HepG2 (cell line): ENCODE data around the gene L3MBTL4. TPM values are rescaled to one million over a fixed set of nuclear protein-coding genes. Genes with fewer than 3 reads are reported as not detected.
A peak's percentile ranks its signal among the peaks of the same experiment; 100 is the strongest.

Source experiments
- ATAC-seq: fragments of 200-7000 bp; cut with Tn5 transposase; 3 replicates; pipeline ENCODE4 v1.9.1; 2020; ENCODE audit warnings: mild to moderate bottlenecking, moderate library complexity
- BruUV-seq: library from RNA; stranded (reverse); fragments of 400-500 nt; replicated peaks from 2 replicates; lab custom pipeline; 2021; lab: Mats Ljungman, UMichigan
- CTCF ChIA-PET: fragments of 300-600 bp; formaldehyde crosslinking; extraction: SDS; loops from one replicate; lab custom pipeline; 2021; ENCODE audit warnings: low total read pairs, inconsistent platforms, low intra/inter-chr PET ratio; lab: Yijun Ruan, JAX
- POLR2A ChIA-PET: fragments of 350-600 bp; sonication (Branson Sonifier 250); formaldehyde crosslinking; loops from one replicate; lab custom pipeline; 2020; ENCODE audit warnings: antibody characterized with exemption, inconsistent platforms; lab: Yijun Ruan, JAX
- DNase-seq: peaks from one replicate; pipeline ENCODE4 v3.0.0-alpha.2; 2015; ENCODE audit warnings: low spot score
- FAIRE-seq: peaks from 3 replicates; lab custom pipeline; 2011; peaks lifted over from hg19 to GRCh38; lab: Jason Lieb, UNC
- H2AFZ ChIP-seq: one replicate; pipeline ENCODE4 v1.6.1; 2011; ENCODE audit warnings: low read length, inconsistent platforms
- H3K27ac ChIP-seq: fragments of 300-600 bp; 3 replicates; pipeline ENCODE4 v1.8.0; 2011; ENCODE audit warnings: mixed run types, mild to moderate bottlenecking, mixed read lengths, low read length, inconsistent platforms; ENCODE audit not compliant: insufficient read depth; ENCODE audit errors: extremely low read length
- H3K27me3 ChIP-seq, 2 experiments: fragments of 200-600 bp in 1 of 2; 2 replicates in 1 of 2; 3 replicates in 1 of 2; pipeline versions ENCODE4 v1.6.0 to v1.8.0; 2011; ENCODE audit warnings: low read length in 2 of 2, mild to moderate bottlenecking in 2 of 2, moderate library complexity in 2 of 2, inconsistent platforms in 1 of 2; ENCODE audit not compliant: insufficient read depth in 2 of 2, control insufficient read depth in 1 of 2
- H3K36me3 ChIP-seq, 2 experiments: fragments of 200-600 bp in 1 of 2; replicated peaks in 1 of 2; 2 replicates in 1 of 2; 3 replicates in 1 of 2; pipeline versions ENCODE4 v1.5.1 to v1.8.0; 2011; ENCODE audit warnings: low read length in 2 of 2, inconsistent platforms in 1 of 2; ENCODE audit not compliant: insufficient read depth in 2 of 2, control insufficient read depth in 1 of 2
- H3K4me1 ChIP-seq: 2 replicates; pipeline ENCODE4 v1.5.1; 2012; ENCODE audit warnings: low read length, inconsistent platforms; ENCODE audit not compliant: insufficient read depth
- H3K4me2 ChIP-seq: 2 replicates; pipeline ENCODE4 v1.6.0; 2011; ENCODE audit warnings: low read depth, low read length, inconsistent platforms
- H3K4me3 ChIP-seq, 3 experiments: fragments of 200-600 bp in 1 of 3; sonication (generic), shearing (Covaris generic) in 1 of 3; replicated peaks in 1 of 3; 2 replicates each; pipeline ENCODE4 v1.5.1; 2011 to 2016; ENCODE audit warnings: low read length in 3 of 3, inconsistent platforms in 2 of 3, low read depth in 2 of 3, mild to moderate bottlenecking in 2 of 3, control low read depth in 1 of 3, mixed read lengths in 1 of 3; ENCODE audit not compliant: insufficient read depth in 1 of 3
- H3K79me2 ChIP-seq: one replicate; pipeline ENCODE4 v1.6.1; 2011; ENCODE audit warnings: low read length, inconsistent platforms; ENCODE audit not compliant: insufficient read depth
- H3K9ac ChIP-seq: 2 replicates; pipeline ENCODE4 v1.6.0; 2011; ENCODE audit warnings: mild to moderate bottlenecking, low read depth, low read length, inconsistent platforms; ENCODE audit not compliant: insufficient read depth
- H3K9me3 ChIP-seq: 2 replicates; pipeline ENCODE4 v1.5.1; 2012; ENCODE audit warnings: mild to moderate bottlenecking, low read length
- H4K20me1 ChIP-seq: 2 replicates; pipeline ENCODE4 v1.6.0; 2011; ENCODE audit warnings: inconsistent platforms, mild to moderate bottlenecking, low read length, moderate library complexity; ENCODE audit not compliant: insufficient read depth
- GMEB2 ChIP-seq: IDR thresholded peaks from 2 replicates; pipeline ENCODE4 v1.6.1; 2016; ENCODE audit warnings: missing biosample characterization, missing genetic modification reagents, low read depth
- GZF1 ChIP-seq: sonication (generic); formaldehyde crosslinking; IDR thresholded peaks from 2 replicates; pipeline ENCODE4 v1.5.1; 2020; ENCODE audit warnings: mild to moderate bottlenecking, missing genetic modification reagents
- HNRNPK ChIP-seq: fragments of 200-400 bp; formaldehyde crosslinking; IDR thresholded peaks from 2 replicates; pipeline ENCODE4 v1.6.1; 2018; ENCODE audit warnings: low read length, low read depth, moderate library complexity, mild to moderate bottlenecking; ENCODE audit not compliant: poor library complexity, severe bottlenecking
- MAFF ChIP-seq: IDR thresholded peaks from 2 replicates; pipeline ENCODE4 v1.6.1; 2011; ENCODE audit warnings: low read depth, low read length, improper control_type of control experiment
- MAFG ChIP-seq: sonication (generic); formaldehyde crosslinking; IDR thresholded peaks from 2 replicates; pipeline ENCODE4 v1.5.1; 2020; ENCODE audit warnings: mild to moderate bottlenecking, missing genetic modification reagents
- MAFK ChIP-seq, 2 experiments: IDR thresholded peaks in 1 of 2; conservative IDR thresholded peaks in 1 of 2; 2 replicates each; pipeline ENCODE4 v1.6.1; 2011; ENCODE audit warnings: improper control_type of control experiment in 2 of 2, low read length in 2 of 2
- NR2F2 ChIP-seq: IDR thresholded peaks from 2 replicates; pipeline ENCODE4 v1.6.1; 2012; ENCODE audit warnings: low read depth, inconsistent platforms, borderline replicate concordance
- ZNF263 ChIP-seq: sonication (generic); formaldehyde crosslinking; IDR thresholded peaks from 2 replicates; pipeline ENCODE4 v1.4.0; 2020; ENCODE audit warnings: missing genetic modification reagents
- ZNF576 ChIP-seq: sonication (generic); formaldehyde crosslinking; IDR thresholded peaks from 2 replicates; pipeline ENCODE4 v1.4.0; 2020; ENCODE audit warnings: mild to moderate bottlenecking, missing genetic modification reagents
- ZNF737 ChIP-seq: sonication (generic); formaldehyde crosslinking; IDR thresholded peaks from 2 replicates; pipeline ENCODE4 v1.5.0; 2020; ENCODE audit warnings: missing genetic modification reagents, mild to moderate bottlenecking, borderline replicate concordance
- WGBS: methylation state at CpG from one replicate; pipeline ENCODE4 v1.1.6; 2017; ENCODE audit warnings: low lambda C conversion rate; 5-methylcytosine and 5-hydroxymethylcytosine counted together
- in situ Hi-C: cut with HindIII; loops from 2 replicates; pipeline ENCODE4 v1.10.0; 2017; ENCODE audit warnings: low pct_unique_long_range_greater_than_20kb; ENCODE audit not compliant: extremely low pct_ligation_motif_present
- intact Hi-C: fragments of 100-400 bp; cut with micrococcal nuclease; formaldehyde crosslinking; loops from one replicate; pipeline ENCODE4 v1.10.0; 2022; ENCODE audit not compliant: unreplicated experiment
- polyA plus RNA-seq, 8 experiments: library from polyadenylated mRNA; depleted of rRNA in 3 of 8; stranded (reverse) in 7 of 8; unstranded in 1 of 8; fragments of >200 nt; fragmentation: Illumina TruSeq in 4 of 8; extraction: Trizol in 4 of 8; gene quantifications; 2 replicates each; pipeline versions ENCODE4 v1.2.1 to v1.2.3, GENCODE V29; 2011 to 2016; ENCODE audit warnings: low read depth in 4 of 8, missing spikeins in 1 of 8, mixed read lengths in 1 of 8; ENCODE audit not compliant: insufficient read depth in 1 of 8
- total RNA-seq, 5 experiments: library from RNA; depleted of rRNA; stranded (reverse); fragments of >200 nt; fragmentation: Illumina TruSeq; extraction: Trizol; gene quantifications; 2 replicates each; pipeline ENCODE4 v1.2.3, GENCODE V29; 2016; ENCODE audit warnings: low read depth in 1 of 5

L3MBTL4 gene
- total and polyA plus RNA-seq, 2 of the 13 experiments (the other 11 are each of a cell fraction or from before 2014, with no cell fraction given): 10.8 to 13.3 TPM

- Histone ChIP-seq H3K36me3 (no peaks in the 10 kb centered on the region), H3K9ac (no peak overlapping the region), H3K79me2 (no peaks in the 10 kb centered on the region), H3K4me3 (no peak overlapping the region), H3K4me1 (no peaks in the 10 kb centered on the region), H3K27me3 (no peaks in the 10 kb centered on the region; a peak in 1 of 5 replicates), H3K27ac (no peak overlapping the region), H3K9me3 (peaks cover 8% of the 10 kb centered on the region), H4K20me1 (no peaks in the 10 kb centered on the region), H3K4me2 (no peak overlapping the region), H2AFZ (no peak overlapping the region)
- no TSS peak for BruUV-seq
- FAIRE-seq (no peak), DNase-seq (no peak), ATAC-seq (no peak)
- in situ Hi-C loops (no loop called here), intact Hi-C loops (no loop called here)
- TF ChIP-seq HNRNPK: peak; percentile 20
- TF ChIP-seq GZF1 (CRISPR knock-in tag): no peak
- 91% methylated on average over 2 of the region's 2 CpGs for WGBS
- POLR2A ChIA-PET: no interaction called here
- CTCF ChIA-PET: no interaction called here
These were observed 375.7 kb downstream of the L3MBTL4 start for GRCh38 chr18:6039055-6039454.

GRCh38 chr18:6031442-6031841, 383.3 kb downstream of the L3MBTL4 start:
- no peaks in the 10 kb centered on the region for H4K20me1 ChIP-seq
- WGBS: 56% methylated on average over 2 of the region's 2 CpGs
- no peak overlapping the region for H3K27ac ChIP-seq
- no peaks in the 10 kb centered on the region for H3K79me2 ChIP-seq
- ATAC-seq (peak; percentile 69), FAIRE-seq (no peak), DNase-seq (no peak)
- no peak overlapping the region for H3K4me3 ChIP-seq
- H2AFZ ChIP-seq: no peak overlapping the region
- no peak overlapping the region for H3K9ac ChIP-seq
- H3K9me3 ChIP-seq: peaks cover 8% of the 10 kb centered on the region
- peaks cover 18% of the 10 kb centered on the region; the same call in 1 of the 2 replicates for H3K4me1 ChIP-seq
- CTCF ChIA-PET: no interaction called here
- no TSS peak for BruUV-seq
- intact Hi-C loops (no loop called here), in situ Hi-C loops (no loop called here)
- POLR2A ChIA-PET: no interaction called here
- TF ChIP-seq GMEB2 (CRISPR knock-in tag) (no peak), MAFK (conservative IDR thresholded peaks at IDR 0.05 in 1 of 2, IDR thresholded peaks at IDR 0.05 in 1 of 2; ENCODE audit: low read length in 2 of 2) (peak; percentile 30 to 32; a peak in 1 of 4 replicates), MAFG (0 out of 2 replicates have a peak, but pooled peaks have one; percentile 36), ZNF737 (CRISPR knock-in tag) (no peak), ZNF576 (CRISPR knock-in tag) (no peak), NR2F2 (no peak), ZNF263 (CRISPR knock-in tag) (0 out of 2 replicates have a peak, but pooled peaks have one; percentile 17), MAFF (0 out of 2 replicates have a peak, but pooled peaks have one; percentile 13)
- H3K36me3 ChIP-seq: no peaks in the 10 kb centered on the region
- H3K27me3 ChIP-seq: no peaks in the 10 kb centered on the region
- H3K4me2 ChIP-seq: no peak overlapping the region
